HG03159 (cell line): ENCODE measurements around the gene GMIP.

Source experiments
- ATAC-seq: cut with Tn5 transposase; IDR thresholded peaks from one replicate; pipeline ENCODE4 v1.9.1; 2021; ENCODE audit warnings: mild to moderate bottlenecking, moderate library complexity; ENCODE audit not compliant: unreplicated experiment

The GMIP gene

DNA sequence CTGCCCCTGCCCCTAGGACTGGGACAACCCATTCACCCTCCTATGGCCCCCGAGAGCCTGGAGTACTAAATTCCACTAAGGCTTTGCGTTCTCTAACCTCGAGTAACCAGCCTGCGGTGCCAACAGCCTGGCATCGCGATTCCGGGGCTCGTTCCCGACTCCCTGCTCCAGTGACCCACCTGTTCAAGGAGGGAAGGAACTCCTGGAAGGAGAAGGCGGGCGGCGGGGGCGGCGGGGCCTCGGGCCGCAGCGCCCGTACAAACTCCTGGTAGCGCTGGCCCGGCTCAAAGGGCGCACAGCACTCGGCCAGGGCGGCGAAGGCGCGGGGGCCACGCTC is 6.3 kb downstream of the GMIP start:
- no peak for ATAC-seq

DNA sequence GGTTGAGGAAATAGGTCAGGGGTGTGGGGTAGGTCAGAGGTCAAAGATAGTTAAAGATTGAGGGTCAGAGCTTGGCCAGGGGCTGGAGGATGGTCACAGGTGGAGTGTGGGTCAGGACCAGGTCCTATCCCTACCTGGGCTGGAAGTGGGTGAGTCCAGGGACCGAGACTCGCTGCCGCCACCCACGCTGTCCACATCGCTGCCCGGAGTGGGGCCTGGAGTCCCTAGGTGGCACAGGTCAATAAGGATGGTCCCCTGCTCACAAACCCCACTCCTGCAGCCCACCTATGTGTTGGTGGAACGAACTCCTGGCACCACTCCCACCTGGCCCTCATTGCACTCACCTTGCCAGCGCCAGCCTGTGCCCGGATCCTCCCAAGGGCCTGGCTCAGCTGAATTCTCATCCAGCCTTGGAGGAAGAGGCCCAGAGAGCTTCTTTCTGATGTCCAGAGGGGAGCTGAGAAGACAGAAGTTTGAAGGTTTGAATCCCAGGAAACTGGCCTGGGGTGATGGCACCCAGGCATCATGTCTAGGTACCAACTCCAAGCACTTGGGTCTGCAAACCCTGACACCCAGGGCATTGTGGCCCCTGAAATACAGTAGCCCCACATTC is 6.8 kb downstream of the GMIP start:
- no peak for ATAC-seq

DNA sequence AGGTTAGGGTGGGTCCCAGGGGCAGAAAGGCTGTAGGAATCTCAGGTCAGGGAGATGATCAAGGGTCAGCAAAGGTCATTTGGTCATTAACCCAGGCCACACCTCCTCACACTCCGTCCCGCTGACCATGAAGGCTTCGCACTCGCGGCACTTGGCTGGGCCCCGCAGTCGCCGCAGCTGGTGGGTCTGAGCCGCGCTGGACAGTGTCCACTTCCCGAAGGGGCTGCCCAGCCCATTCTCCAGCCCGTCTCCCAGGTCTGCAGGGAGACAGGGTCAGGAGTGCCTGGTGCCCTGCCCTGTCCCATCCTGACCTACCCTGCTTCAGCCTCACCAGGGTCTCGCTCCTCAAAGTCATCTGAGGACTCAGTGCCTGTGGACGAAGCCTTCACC is 8.1 kb downstream of the GMIP start:
- no peak for ATAC-seq

DNA sequence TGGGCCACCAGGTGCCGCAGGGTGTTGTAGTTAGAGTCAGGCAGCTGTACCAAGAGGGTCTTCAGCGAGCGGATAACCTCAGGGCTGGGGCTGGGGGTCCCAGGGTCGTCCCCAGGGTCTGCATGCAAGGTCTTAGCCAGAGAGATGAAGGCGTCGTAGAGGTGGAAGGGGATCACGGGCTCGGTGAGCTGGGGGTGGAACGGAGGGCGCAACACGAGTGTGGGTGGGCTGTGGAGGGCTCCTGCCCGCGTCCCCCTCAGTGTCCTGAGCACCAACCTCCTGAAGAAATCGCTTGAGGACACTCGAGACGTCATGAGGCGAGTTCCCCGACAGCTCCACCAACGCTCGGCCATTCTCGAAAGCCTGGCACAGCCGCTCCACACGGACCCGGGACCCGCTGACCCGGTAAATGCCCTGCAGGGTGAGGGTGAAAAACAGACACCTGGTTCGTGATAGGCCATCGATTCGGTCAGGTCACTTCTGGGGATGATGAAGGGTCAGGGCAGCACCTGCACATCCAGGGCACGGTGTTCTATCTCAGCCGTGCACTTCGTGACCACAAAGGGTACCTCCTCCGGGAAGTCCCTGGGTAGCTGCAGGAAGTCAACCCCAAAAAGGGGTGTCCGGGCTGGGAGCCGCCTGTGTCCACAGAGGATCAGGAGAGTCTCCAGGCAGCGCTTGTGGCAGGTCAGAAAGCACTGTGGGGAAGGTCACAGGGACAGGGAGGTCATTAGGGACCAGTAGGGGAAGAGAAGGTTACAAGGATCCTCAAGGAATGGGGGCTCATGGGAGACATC is 8.7 kb downstream of the GMIP start:
- no peak for ATAC-seq

DNA sequence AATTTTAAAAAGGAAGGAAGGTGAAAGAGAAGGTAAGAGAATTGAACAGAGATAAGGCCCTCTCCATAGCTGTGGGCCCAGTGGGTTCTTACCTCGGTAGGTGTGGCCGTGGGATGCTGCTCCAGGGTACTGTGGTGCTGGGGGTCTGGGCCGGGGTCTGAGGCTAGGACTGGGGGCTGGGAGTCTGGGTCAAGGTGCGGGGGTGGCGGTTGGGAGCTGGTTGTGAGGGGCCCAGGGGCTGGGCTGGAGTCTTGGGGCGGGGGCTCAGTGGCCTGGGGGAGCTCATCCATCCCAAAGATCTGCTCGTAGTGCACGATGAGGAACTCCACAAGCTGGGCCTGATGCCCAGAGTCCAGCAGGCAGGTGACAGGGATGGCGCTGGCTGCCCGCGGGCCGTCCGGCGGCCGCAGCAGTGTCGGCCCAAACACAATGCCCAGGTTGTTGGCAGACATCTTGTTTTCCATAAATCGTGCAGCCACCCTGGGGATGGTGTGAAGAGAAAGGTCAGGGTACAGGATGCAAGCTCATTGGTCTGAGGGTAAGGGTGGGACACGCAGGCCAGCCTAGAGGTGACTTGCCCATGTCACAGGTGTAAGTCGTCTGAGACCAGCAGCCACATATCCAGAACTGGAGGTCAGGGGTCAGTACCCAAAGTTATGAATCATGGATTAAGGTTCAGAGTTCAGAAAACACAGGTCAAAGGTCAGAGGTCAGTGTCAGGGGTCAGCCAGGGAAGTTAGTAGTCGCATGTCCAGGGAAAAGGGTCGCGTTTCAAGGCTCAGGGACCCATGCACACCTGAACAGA is 9.5 kb downstream of the GMIP start:
- no peak for ATAC-seq

DNA sequence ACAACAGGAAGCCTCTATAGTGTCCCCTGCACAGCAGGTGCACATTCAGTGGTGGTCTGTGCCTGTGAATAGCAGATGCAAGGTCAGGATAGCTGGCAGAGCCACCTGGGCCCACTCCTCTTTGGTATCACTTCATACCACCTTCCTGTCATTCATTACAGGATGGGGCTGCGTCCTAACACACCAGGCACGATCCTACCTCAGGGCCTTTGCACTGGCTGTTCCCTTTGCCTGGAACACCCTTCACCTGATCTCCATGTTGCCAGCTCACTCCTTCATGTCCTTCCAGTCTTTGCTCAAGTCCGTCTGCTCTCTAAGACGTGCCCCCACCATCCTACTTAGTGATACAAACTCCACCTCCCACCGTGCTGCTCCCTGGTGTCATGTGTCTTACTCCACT is 10.8 kb downstream of the GMIP start:
- no peak for ATAC-seq

DNA sequence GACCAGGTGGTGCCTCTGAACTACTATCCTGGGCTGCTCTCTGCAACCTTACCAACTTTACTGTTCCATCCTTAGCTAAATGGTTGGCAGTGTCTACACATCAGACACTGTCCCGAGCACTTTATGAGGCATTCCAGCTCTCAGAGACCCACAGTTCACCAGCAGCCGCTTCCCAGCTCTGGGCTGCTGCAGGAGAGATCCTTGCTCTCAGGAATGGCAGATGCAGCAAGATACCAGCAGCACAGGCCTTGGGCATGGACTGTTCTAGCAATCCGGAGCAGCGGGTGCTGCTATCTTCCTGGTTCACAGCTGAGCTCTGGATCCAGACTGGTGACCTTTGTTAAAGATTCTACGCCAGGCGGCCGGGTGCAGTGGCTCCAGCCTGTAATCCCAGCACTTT is 12.1 kb downstream of the GMIP start:
- ATAC-seq = no peak

DNA sequence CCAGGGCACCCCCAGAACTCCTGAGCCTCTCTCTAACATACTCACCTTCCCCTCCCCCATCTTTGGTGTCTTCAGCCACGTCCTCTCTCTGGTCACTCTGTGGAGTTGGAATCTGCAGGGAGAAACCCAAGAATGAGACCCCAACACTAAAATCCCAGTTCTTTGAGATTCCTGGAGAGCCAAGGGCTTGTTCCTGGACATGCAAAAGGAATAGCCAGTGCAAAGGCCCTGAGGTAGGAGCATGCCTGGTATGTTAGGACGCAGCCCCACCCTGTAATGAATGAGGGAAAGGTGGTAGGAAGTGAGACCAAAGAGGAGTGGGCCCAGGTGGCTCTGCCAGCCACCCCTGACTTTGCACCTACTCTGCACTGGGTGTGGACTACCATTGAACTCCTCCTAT is 13.0 kb downstream of the GMIP start:
- no peak for ATAC-seq

DNA sequence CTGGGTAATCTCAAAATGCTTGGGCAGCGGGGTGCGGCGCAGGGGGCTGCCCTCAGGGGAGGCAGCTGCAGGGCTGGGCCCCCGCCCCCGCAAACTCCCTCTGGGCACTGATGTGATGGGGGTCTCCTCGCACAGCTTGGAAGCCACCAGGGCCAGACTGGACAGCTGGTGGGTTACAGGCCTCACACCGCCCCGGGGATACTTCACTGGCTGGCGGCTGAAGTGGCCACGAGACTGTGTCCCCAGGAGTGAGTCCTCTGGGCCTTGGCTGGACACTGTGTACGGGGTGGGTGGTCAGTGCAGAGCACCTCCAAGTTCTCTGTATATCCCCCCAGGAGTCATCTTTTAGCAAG is 13.4 kb downstream of the GMIP start:
- ATAC-seq = no peak

DNA sequence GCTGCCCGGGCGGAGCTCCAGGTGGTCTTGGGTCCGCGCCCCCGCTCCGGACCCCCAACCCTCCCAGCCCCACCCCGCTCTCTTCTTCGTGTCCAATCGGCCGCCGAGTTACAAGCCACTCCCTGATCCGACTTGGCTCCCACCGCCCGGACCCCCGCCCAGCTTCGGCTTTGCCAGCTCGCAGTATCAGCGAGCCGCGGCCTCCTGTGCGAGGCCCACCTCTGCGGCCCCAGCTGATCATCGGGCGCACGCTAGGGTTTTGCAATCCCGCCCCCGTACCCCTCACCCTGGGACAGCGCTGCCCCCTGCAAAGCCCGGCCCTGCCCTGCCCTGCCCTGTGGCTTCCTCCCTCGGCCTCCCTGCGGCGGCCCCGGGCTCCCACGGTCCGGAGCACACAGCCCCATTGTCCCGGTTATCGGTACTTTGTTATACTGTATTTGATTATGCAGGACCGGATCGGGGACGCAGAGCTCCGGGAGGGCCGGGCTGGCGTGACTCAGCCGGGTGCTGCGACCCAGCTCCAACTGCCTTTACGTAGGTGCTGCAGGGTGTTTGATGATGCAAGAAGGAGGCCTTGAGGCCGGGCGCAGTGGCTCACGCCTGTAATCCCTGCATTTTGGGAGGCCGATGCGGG is 14.8 kb downstream of the GMIP start:
- ATAC-seq = peak; percentile 22

DNA sequence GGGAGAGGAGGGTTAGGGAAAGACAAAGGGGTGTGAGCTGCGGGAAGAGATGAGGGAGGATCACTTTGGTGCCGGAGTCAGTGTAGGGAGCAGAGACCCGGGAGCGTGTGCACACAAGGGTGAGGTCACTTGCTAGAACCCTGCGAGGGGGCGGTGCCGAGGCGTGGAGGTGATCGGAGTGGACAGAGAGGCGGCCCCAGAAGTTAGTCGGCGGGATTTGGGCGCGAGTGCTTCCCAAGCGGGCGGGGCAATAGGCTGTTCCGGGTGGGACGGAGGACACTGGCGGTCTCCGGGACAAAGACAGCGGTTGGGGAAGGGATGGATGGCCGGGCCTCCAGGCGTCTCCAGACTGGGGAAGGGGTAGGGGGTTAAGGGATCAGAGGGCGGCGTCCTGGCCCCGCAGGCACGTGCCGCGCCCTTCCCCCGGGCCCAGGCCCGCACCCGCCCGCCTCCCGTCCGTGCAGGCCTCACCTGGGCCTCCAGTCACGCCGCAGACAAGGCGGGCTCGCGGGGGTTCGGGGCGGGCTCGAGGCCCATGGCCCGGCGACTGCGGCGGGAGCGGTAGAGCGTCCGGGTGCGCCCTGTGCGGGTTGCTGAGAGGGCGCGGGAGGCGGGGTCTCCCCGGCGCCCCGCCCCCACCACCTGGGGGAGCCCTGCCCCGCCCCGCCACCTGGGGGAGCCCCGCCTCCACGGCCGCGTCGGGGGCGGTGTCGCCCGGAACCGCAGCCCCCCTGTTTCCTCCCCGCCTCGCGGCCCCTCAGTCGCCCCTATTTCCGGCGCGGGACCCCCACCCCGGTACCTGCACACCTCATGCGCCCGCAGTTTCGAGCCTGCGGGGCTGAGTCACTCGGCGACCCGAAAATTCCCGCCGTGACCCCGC is 15.6 kb downstream of the GMIP start, which contains the start of gene LPAR2:
TSS of gene LPAR2 (minus strand) at position 600 of the 880 bp plus-strand sequence. CDS start 945 bp downstream, outside the sequence.
- ATAC-seq = peak; percentile 60

DNA sequence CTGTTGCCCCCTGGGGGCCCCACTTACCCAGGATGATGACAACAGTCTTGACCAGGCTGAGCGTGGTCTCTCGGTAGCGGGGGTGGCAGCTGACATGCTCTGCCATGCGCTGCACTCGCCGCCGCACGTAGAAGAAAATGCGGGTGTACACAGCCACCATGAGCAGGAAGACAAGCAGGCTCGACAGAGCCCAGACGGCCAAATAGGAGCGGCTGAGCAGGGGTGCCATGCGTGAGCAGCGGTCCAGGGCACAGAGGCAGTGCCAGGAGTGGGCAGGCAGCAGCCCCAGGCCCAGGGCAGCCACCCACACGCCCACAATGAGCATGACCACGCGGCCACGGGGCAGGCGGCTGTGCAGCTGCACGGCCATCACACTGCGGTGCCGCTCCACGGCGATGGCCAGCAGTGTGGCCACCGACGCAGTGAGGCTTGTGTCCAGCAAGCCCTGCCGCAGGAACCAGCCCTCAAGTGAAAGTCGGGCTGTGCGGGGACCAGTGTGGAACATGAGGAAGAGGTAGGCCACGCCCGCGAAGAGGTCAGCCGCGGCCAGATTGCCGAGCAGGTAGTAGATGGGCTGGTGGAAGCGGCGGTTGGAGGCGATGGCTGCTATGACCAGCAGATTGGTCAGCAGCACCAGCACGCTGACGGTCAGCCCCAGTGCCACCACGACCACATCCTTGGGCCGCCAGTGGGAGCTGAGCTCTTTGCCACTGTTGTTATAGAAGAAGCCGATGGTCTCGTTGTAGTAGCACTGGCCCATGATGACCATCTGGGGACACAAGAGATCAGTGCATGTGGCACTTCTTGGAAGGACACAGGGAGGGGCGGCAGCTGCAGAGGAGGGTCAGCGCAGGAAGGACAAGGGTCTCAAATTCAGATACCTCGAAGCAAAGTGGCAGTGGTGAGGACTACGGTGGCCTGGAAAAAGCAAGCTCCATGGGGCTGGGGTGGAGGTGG is 16.7 kb downstream of the GMIP start:
- no peak for ATAC-seq

DNA sequence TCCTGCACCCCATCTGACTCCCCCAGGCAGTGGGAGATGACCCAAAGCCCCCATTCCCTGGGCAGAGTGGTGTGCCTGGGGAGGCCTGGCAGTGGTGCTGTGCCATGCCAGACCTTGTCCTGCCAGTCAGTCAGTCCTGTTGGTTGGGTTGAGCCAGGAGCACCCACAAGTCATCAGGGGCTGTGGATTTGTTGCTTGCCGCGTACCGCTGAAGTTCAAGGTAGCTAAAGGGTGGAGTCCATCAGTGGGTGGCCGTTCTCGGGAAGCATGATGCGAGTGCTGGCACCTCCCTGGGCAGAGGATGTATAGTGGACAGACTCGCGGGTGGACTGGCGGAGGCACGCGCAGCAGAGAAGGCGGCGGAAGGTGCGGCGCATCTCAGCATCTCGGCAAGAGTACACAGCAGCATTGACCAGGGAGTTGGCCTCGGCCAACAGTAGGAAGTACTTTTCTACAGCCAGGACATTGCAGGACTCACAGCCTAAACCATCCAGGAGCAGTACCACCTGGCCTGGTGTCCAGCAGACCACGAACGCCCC is 19.4 kb downstream of the GMIP start:
- no peak for ATAC-seq

DNA sequence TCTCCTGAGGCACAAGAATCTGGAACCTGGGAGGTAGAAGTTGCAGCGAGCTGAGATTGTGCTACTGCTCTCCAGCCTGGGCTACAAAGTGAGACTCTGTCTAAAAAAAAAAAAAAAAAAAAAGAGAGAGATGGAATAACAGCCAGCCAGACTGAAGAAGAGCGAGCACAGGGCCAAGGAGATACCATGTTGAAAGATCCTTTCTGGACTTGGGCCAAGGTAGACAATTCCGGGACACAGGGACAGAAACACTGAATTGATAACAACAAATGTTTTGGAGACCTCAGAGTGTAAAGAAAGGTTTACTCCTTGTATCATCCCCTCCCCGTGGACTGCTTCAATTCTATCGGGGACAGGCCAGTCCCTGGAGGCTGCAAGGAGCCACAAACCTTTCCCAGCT is 20.1 kb downstream of the GMIP start:
- ATAC-seq = no peak

DNA sequence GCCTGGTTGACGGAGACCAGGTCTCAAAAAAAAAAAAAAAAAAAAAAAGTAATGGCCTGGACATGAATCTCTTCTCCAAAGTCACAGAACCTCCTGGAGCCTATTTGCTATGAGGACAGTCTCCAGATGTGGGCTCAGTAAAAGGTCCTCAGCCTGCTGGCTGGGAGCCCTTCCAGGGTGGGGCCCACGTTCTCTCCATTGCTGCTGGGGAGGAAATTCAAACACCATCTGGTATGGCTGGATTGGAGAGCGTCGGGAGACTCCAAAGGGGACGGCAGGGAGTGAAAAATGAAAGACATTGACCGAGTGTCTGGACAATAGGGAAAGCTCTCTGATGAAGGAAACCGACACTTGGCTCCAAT is 23.6 kb downstream of the GMIP start:
- no peak for ATAC-seq

DNA sequence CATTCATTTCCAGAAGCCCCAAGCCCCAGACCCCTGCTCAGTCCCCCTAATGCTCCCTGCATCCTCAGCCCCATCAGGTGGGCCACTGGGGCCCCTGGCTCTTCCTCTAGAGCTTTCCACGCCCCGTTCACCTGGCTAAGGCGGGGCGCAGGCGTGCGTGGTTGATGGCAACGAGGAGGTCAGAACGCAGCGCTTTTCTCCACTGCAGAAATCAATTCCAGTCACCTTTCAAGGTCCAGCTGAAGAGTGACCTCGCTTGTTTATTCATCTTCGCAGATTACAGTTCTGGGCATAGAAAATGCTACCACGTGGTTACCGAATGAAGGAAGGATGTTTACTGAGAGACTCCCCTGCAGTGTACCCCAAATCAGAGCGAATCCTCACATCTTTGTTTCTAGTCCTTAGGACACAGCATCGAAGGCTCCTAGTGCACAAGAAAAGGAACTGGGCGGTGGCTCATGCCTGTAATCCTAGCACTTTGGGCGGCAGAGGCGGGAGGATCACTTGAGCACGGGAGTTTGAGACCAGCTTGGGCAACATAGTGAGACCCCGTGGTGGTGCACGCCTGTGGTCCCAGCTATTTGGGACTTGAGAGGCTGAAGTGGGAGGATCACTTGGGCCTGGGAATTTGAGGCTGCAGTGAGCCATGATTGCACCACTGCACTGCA is 24.1 kb downstream of the GMIP start:
- no peak for ATAC-seq

DNA sequence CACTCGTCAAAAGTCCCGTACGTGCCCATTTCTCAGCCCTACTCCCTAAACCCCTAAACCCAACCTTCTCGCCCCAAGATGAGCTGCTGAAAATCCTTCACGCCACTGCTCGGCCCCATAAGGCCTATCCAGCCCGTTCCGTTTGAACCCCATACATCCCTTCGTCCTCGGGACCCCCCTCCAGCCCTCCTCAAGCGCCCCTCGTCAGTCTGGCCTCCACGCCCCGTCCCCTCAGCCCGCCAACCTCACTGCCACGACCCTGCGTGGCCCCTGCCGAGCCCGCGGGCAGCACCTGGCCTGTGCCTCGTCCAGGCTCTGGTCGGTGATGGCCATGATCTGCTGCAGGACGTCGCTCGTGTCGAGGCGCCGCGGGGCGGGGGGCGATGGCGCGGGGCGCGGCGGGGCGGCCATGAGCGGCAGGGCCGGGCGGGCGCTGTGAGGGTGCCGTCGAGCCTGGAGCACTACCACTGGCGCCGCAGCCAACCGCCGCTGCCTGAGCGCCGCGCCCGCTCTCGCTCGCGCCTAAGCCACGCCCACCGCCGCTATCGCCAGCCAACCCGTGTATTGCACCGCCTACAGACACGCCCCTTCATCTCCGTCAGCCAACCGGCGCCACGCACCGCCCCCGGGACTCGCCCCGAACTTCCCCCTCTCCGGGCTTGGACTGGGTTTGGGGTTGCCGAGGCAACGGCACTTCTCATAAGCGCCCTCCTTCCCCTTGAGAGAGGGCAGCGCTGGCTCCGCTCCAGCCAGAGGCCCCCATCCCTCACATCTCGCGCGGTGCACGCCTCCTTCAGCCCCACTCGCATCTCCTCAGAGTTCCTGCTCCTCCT is 25.0 kb downstream of the GMIP start, which contains the start of gene PBX4:
TSS of gene PBX4 (minus strand) at position 469 of the 833 bp plus-strand sequence. CDS start at position 411, 58 bp downstream.
- ATAC-seq = peak; percentile 93

DNA sequence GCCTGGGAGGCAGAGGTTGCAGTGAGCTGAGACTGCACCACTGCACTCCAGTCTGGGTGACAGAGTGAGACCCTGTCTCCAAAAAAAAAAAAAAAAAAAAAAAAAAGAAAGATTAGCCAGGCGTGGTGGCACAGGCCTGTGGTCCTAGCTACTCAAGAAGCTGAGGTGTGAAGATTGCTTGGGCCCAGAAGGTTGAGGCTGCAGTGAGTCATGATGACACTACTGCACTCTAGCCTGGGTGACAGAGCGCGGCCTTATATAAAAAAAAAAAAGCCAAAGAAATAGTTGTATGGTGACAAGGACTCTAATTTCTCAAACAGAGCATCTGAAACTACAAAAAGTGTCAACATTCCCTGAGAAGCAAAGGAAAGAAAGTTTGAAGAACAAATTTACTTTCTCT is 28.4 kb downstream of the GMIP start:
- ATAC-seq = no peak
